ENCODE data around the gene HSF2. TPM values are rescaled to one million over a fixed set of nuclear protein-coding genes. Genes with fewer than 3 reads are reported as not detected.

HSF2 gene
- total RNA-seq, 1 donor from 2014 or later, result 27.8 TPM

- TF ChIP-seq CTCF (IDR thresholded peaks at IDR 0.05; ENCODE audit: unreplicated experiment), result no peak
- Mint-ChIP-seq H3K9me3 (no peaks in the 10 kb centered on the region), H3K4me3 (no peak overlapping the region), H3K36me3 (no peaks in the 10 kb centered on the region), H3K27ac (no peak overlapping the region), H3K27me3 (ENCODE audit: low read depth) (peaks cover 34% of the 10 kb centered on the region), H3K4me1 (peaks cover 8% of the 10 kb centered on the region)
- no peak for DNase-seq (ENCODE audit: low spot score in 2 of 2, unreplicated experiment in 2 of 2)
Observed at GRCh38 chr6:122389704-122390372, 9.6 kb upstream of the HSF2 start.

- no peaks in the 10 kb centered on the region for H3K36me3 Mint-ChIP-seq
- no peak for DNase-seq (ENCODE audit: low spot score in 2 of 2, unreplicated experiment in 2 of 2)
- H3K9me3 Mint-ChIP-seq, result no peaks in the 10 kb centered on the region
- TF ChIP-seq CTCF (IDR thresholded peaks at IDR 0.05; ENCODE audit: unreplicated experiment), result no peak
- H3K27ac Mint-ChIP-seq, result no peak overlapping the region
- peaks cover 8% of the 10 kb centered on the region for H3K4me1 Mint-ChIP-seq
- no peak overlapping the region for H3K4me3 Mint-ChIP-seq
- peaks cover 23% of the 10 kb centered on the region for H3K27me3 Mint-ChIP-seq (ENCODE audit: low read depth)
Observed at GRCh38 chr6:122392564-122393350, 6.7 kb upstream of the HSF2 start.

GRCh38 chr6:122393351-122393896, 6.0 kb upstream of the HSF2 start:
- Mint-ChIP-seq H3K4me1 (peaks cover 8% of the 10 kb centered on the region), H3K9me3 (no peaks in the 10 kb centered on the region), H3K27ac (no peak overlapping the region), H3K36me3 (no peaks in the 10 kb centered on the region), H3K27me3 (ENCODE audit: low read depth) (peaks cover 23% of the 10 kb centered on the region), H3K4me3 (no peak overlapping the region)
- no peak for DNase-seq (ENCODE audit: low spot score in 2 of 2, unreplicated experiment in 2 of 2)
- no peak for TF ChIP-seq CTCF (IDR thresholded peaks at IDR 0.05; ENCODE audit: unreplicated experiment)

GRCh38 chr6:122394016-122394415, 5.4 kb upstream of the HSF2 start:
- Mint-ChIP-seq H3K27ac (peak overlapping the region; percentile 86), H3K4me1 (peaks cover 9% of the 10 kb centered on the region), H3K36me3 (no peaks in the 10 kb centered on the region), H3K27me3 (ENCODE audit: low read depth) (peaks cover 23% of the 10 kb centered on the region), H3K4me3 (no peak overlapping the region), H3K9me3 (no peaks in the 10 kb centered on the region)
- TF ChIP-seq CTCF (IDR thresholded peaks at IDR 0.05; ENCODE audit: unreplicated experiment), result no peak
- DNase-seq (ENCODE audit: low spot score in 2 of 2, unreplicated experiment in 2 of 2), result no peak

GRCh38 chr6:122399055-122399347, 451 bp upstream of the HSF2 start:
- Mint-ChIP-seq H3K27ac (peak overlapping the region; percentile 86), H3K9me3 (no peaks in the 10 kb centered on the region), H3K27me3 (ENCODE audit: low read depth) (no peaks in the 10 kb centered on the region)

More at GRCh38 chr6:122399055-122399347, 451 bp upstream of the HSF2 start:
- Mint-ChIP-seq H3K4me1 (peaks cover 33% of the 10 kb centered on the region), H3K4me3 (peak overlapping the region; percentile 97), H3K36me3 (no peaks in the 10 kb centered on the region)
- no peak for TF ChIP-seq CTCF (IDR thresholded peaks at IDR 0.05; ENCODE audit: unreplicated experiment)
- no peak for DNase-seq (ENCODE audit: low spot score in 2 of 2, unreplicated experiment in 2 of 2)

All from mesothelial cell of epicardium (in vitro differentiated cells).